Measurements from ENCODE around the gene SYMPK. TPM values are rescaled to one million over a fixed set of nuclear protein-coding genes. Genes with fewer than 3 reads are reported as not detected.

The SYMPK gene
- total and polyA plus RNA-seq, 9 donors, result 24.8 to 61.9 (median 50.1) TPM

GRCh38 chr19:45878043-45878794, 15.3 kb upstream of the SYMPK start:
- H3K27ac ChIP-seq, result no peak overlapping the region
- H3K4me1 ChIP-seq (ENCODE audit: insufficient read depth), result peaks cover 6% of the 10 kb centered on the region
- no peaks in the 10 kb centered on the region for H3K27me3 ChIP-seq
- H3K9me3 ChIP-seq, result no peaks in the 10 kb centered on the region
- no peak for DNase-seq
- H3K4me3 ChIP-seq, result no peak overlapping the region
- WGBS, 3 donors, result 78 to 86% (median 84%) methylated on average over 11 of the region's 11 CpGs
- TF ChIP-seq POLR2A (IDR thresholded peaks at IDR 0.05) (no peak), EP300 (IDR thresholded peaks at IDR 0.05) (no peak)
- TF ChIP-seq, protein P1, sequence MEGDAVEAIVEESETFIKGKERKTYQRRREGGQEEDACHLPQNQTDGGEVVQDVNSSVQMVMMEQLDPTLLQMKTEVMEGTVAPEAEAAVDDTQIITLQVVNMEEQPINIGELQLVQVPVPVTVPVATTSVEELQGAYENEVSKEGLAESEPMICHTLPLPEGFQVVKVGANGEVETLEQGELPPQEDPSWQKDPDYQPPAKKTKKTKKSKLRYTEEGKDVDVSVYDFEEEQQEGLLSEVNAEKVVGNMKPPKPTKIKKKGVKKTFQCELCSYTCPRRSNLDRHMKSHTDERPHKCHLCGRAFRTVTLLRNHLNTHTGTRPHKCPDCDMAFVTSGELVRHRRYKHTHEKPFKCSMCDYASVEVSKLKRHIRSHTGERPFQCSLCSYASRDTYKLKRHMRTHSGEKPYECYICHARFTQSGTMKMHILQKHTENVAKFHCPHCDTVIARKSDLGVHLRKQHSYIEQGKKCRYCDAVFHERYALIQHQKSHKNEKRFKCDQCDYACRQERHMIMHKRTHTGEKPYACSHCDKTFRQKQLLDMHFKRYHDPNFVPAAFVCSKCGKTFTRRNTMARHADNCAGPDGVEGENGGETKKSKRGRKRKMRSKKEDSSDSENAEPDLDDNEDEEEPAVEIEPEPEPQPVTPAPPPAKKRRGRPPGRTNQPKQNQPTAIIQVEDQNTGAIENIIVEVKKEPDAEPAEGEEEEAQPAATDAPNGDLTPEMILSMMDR (IDR thresholded peaks at IDR 0.05), result no peak
- no peaks in the 10 kb centered on the region for H3K36me3 ChIP-seq
- intact Hi-C loops (cut with DNase I), result no loop called here

- no peaks in the 10 kb centered on the region for H3K9me3 ChIP-seq
- intact Hi-C loops (cut with DNase I), result no loop called here
- no peak overlapping the region for H3K27ac ChIP-seq
- H3K4me1 ChIP-seq (ENCODE audit: insufficient read depth), result no peaks in the 10 kb centered on the region
- WGBS, 3 donors, result 7 to 9% (median 7%) methylated on average over 40 to 41 of the region's 41 CpGs
- TF ChIP-seq EP300 (IDR thresholded peaks at IDR 0.05) (no peak), POLR2A (IDR thresholded peaks at IDR 0.05) (no peak)
- TF ChIP-seq, protein P1 (IDR thresholded peaks at IDR 0.05), result no peak
- DNase-seq, result peak in 1 of 5 donors; percentile 49
- H3K4me3 ChIP-seq, result no peak overlapping the region
- no peaks in the 10 kb centered on the region for H3K27me3 ChIP-seq
- H3K36me3 ChIP-seq, result no peaks in the 10 kb centered on the region
These were observed 13.7 kb upstream of the SYMPK start for GRCh38 chr19:45876411-45877197.

GRCh38 chr19:45876161-45876410, 13.1 kb upstream of the SYMPK start:
- 44 to 53% (median 52%) methylated on average over 4 of the region's 4 CpGs for WGBS, 3 donors
- TF ChIP-seq, protein P1 (IDR thresholded peaks at IDR 0.05), result no peak
- TF ChIP-seq POLR2A (IDR thresholded peaks at IDR 0.05) (no peak), EP300 (IDR thresholded peaks at IDR 0.05) (no peak)
- H3K4me3 ChIP-seq, result no peak overlapping the region
- H3K4me1 ChIP-seq (ENCODE audit: insufficient read depth), result no peaks in the 10 kb centered on the region
- DNase-seq, result no peak
- H3K9me3 ChIP-seq, result no peaks in the 10 kb centered on the region
- no peaks in the 10 kb centered on the region for H3K27me3 ChIP-seq
- H3K36me3 ChIP-seq, result no peaks in the 10 kb centered on the region
- intact Hi-C loops (cut with DNase I), result no loop called here
- H3K27ac ChIP-seq, result no peak overlapping the region

DNA sequence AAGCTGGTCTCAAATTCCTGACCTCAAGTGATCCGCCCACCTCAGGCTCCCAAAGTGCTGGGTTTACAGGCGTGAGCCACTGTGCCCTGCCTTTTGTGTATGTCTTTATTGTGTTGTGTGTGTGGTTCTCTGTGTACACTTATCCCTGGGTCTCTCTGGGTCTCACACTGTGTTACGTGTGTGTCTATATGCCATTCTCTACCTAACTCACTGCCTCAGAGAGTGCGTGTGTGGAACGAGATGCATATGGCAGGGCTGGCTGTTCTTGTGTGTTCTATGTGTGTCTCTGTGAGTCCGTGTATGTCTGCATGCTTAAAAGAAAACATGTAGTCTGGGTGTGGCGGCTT, 11.6 kb upstream of the SYMPK start:
- intact Hi-C loops (cut with DNase I), result loop anchor here in 1 of 4 donors (5.0 kb wide), 1 partner anchor 152 kb away; no protein-coding TSS in a partner anchor
- TF ChIP-seq, protein P1 (IDR thresholded peaks at IDR 0.05), result no peak
- TF ChIP-seq EP300 (IDR thresholded peaks at IDR 0.05) (no peak), POLR2A (IDR thresholded peaks at IDR 0.05) (no peak)
- H3K4me1 ChIP-seq (ENCODE audit: insufficient read depth), result no peaks in the 10 kb centered on the region
- no peak overlapping the region for H3K27ac ChIP-seq
- H3K36me3 ChIP-seq, result no peaks in the 10 kb centered on the region
- no peak overlapping the region for H3K4me3 ChIP-seq
- no peaks in the 10 kb centered on the region for H3K9me3 ChIP-seq
- no peak for DNase-seq
- 84 to 88% (median 87%) methylated on average over 7 of the region's 7 CpGs for WGBS, 3 donors
- no peaks in the 10 kb centered on the region for H3K27me3 ChIP-seq

All from ovary (tissue), 9 donors.